Omental fat pad (tissue), 4 donors: Measurements from ENCODE around the gene TDRD9. TPM values are rescaled to one million over a fixed set of nuclear protein-coding genes. Genes with fewer than 3 reads are reported as not detected.

ENCODE experiments used
- ATAC-seq: fragments of 150-250 bp; one replicate; pipeline ENCODE4 v1.9.1; 2016; ENCODE audit warnings: mild to moderate bottlenecking, moderate library complexity; ENCODE audit not compliant: low FRiP score
- DNase-seq: peaks from one replicate; pipeline ENCODE4 v3.0.0-alpha.2; 2019; ENCODE audit warnings: low spot score
- total RNA-seq, 4 donors: library from RNA; depleted of rRNA; stranded (reverse); fragments of >200 nt; gene quantifications; one replicate each; pipeline ENCODE4 v1.1.0, GENCODE V29; 2016
- TF ChIP-seq, protein P1 (sequence below), 3 donors: fragments of 450-650 bp; IDR thresholded peaks; one replicate each; pipeline ENCODE4 v1.5.1; 2016 to 2017; ENCODE audit warnings: antibody characterized with exemption in 3 of 3, mild to moderate bottlenecking in 3 of 3, moderate library complexity in 2 of 3

The TDRD9 gene
- total RNA-seq, 4 donors from 2014 or later: 0.28 to 8.0 (median 1.1) TPM

DNA sequence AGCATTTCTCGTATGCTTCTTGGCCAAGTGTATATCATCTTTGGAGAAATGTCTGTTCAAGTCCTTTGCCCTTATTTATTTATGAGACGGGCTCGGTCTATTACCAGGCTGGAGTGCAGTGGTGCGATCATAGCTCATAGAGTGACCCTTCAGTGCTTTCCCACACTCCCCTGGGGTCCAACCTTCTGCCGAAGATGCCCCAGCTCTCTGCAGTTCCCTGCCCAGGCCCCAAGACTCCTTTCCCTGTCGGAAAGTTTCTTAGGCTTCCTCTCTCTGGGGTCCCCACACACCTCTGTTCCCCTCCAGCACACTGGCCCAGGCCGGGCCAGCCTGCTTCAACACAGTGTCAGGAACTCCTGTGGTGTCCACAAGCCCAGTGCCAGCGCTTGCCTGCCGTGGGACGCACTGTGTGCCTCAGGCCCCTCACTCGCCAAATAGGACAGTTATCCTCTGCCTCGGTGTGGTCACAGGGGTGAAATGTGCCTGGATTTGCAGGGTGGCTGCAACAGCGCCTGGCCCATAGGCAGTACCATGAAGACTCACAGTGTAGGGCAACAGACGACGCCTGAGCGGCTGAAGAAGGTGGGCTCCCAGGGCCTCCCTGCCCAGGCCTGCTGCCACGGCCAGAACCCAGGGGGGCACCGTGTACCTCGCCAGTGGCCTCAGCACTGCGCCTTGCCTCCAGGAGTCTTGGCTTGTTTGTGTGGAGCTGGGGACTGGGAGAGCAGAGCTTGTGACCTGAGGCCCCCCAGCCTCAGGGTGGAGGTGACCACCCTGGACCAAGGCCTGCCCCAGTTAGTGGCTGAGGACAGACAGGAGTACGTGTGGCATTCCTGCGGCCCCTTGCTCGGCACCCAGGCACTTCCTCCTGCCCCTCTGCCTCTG, 152.4 kb downstream of the TDRD9 start:
- DNase-seq (no peak), ATAC-seq (no peak)
- TF ChIP-seq, protein P1, sequence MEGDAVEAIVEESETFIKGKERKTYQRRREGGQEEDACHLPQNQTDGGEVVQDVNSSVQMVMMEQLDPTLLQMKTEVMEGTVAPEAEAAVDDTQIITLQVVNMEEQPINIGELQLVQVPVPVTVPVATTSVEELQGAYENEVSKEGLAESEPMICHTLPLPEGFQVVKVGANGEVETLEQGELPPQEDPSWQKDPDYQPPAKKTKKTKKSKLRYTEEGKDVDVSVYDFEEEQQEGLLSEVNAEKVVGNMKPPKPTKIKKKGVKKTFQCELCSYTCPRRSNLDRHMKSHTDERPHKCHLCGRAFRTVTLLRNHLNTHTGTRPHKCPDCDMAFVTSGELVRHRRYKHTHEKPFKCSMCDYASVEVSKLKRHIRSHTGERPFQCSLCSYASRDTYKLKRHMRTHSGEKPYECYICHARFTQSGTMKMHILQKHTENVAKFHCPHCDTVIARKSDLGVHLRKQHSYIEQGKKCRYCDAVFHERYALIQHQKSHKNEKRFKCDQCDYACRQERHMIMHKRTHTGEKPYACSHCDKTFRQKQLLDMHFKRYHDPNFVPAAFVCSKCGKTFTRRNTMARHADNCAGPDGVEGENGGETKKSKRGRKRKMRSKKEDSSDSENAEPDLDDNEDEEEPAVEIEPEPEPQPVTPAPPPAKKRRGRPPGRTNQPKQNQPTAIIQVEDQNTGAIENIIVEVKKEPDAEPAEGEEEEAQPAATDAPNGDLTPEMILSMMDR (IDR thresholded peaks at IDR 0.05): no peak

DNA sequence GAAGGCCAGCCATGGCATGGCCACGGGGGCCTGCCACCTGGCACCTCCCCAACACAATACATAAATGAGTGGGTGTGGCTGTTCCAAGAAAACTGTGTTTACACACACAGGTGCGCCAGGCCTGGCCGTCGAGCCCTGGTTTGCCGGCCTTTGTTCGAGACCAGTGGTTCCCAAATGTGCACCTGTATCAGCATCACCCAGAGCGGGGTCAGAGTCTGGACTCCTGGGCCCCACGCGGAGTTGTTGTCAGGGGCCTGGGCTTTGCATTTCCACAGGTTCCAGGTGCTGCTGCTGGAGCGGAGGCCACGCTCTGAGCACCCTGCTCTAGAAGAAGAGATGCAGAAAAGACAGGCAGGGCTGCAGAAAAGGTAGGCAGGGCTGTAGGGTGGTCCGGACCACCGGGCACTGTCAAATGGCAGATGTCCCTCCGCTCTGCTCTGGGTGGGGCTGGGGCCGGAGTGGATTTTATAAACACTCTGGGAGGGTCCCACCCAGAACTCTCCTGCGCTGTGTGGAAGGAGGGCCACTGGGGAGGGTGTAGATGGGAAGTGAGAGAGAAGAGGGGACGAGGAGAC, 153.1 kb downstream of the TDRD9 start:
- ATAC-seq (no peak), DNase-seq (no peak)
- TF ChIP-seq, protein P1 (IDR thresholded peaks at IDR 0.05): no peak

DNA sequence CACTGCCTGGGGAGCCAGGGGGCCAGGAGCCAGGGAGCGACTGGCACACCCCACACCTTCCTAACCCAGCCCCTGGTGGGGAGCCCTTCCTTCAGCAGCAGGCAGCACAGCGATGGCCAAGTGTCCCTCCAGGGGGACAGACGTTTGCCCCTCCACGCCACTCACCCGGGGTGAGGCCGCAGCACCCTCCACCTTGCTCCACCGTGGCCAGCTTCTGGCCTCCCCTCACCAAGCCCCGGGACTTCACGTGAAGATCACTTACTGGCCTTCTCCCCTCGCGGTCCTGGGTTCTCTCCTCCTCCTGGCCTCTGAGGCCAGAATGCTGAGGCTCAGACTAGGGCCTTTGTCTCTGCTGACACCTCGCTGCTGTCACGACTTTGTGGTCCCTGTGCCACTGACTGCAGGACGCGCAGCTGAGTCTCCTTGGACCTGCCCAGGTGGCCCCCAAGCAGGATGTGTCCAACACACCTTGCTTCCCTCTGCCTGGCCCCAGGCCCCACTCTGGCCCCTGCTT, 153.8 kb downstream of the TDRD9 start:
- ATAC-seq (no peak), DNase-seq (no peak)
- TF ChIP-seq, protein P1 (IDR thresholded peaks at IDR 0.05): no peak

GRCh38 chr14:104082807-104083206, 154.6 kb downstream of the TDRD9 start:
- TF ChIP-seq, protein P1 (IDR thresholded peaks at IDR 0.05): no peak
- DNase-seq (no peak), ATAC-seq (no peak)

DNA sequence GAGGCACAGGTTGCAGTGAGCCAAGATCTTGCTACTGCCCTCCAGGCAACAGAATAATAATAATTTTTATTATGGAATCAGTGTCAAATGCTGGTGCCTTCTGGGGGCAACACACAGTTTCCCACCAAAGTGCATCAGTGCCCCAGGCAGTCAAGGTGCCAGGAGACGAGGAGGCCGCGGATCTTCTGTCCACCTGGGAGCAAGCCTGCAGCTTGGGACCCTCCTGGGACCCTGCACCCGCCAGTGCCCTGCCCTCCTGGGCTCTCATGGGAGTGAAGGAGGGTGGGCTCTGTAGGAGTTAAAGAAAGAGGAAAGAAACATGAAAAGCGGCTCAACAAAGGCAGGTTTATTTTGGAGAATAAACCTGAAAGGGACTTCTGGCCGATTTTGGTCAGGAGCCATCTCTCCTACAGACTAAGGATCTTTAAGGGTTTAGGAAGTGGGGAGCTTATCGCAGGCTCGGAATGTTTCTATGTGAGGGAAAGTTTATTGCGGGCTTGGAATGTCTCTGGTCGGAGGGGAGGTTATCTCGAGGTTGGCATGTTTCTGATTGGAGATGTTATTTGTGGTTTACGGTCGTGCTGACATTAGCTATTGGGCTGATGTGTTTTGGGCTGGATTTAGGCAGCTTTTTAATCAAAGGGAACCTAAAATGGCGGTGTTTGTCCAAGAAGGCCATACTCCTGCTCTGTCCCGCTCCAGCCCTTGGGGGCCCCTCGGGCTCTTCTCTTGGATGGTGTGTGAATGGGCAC, 156.2 kb downstream of the TDRD9 start:
- DNase-seq (no peak), ATAC-seq (no peak)
- TF ChIP-seq, protein P1 (IDR thresholded peaks at IDR 0.05): no peak

- TF ChIP-seq, protein P1 (IDR thresholded peaks at IDR 0.05): no peak
- DNase-seq: peak; percentile 14
- no peak for ATAC-seq
Measured at GRCh38 chr14:104085032-104085888, 157.0 kb downstream of the TDRD9 start, which contains the start of gene ASPG. Gene ASPG (plus strand): TSS chr14:104085700. CDS start chr14:104085771, 71 bp downstream.
